Lower leg skin (tissue), 3 donors: ENCODE results near the gene INPP5D.

Experiments
- CTCF ChIP-seq, 3 donors: fragments of 450-650 bp; IDR thresholded peaks; one replicate each; pipeline ENCODE4 v1.5.1; 2016; ENCODE audit warnings: antibody characterized with exemption in 3 of 3, mild to moderate bottlenecking in 3 of 3, moderate library complexity in 2 of 3
- POLR2A ChIP-seq, 2 donors: fragments of 450-650 bp; IDR thresholded peaks; one replicate each; pipeline ENCODE4 v1.6.1; 2016 to 2017; ENCODE audit warnings: antibody characterized with exemption in 2 of 2, mild to moderate bottlenecking in 1 of 2, moderate library complexity in 1 of 2

GRCh38 chr2:233203060-233203459, 142.9 kb downstream of the INPP5D start:
- TF ChIP-seq POLR2A (IDR thresholded peaks at IDR 0.05), result no peak
- no peak for TF ChIP-seq CTCF (IDR thresholded peaks at IDR 0.05)
